ENCODE data around the gene PODXL2. TPM values are rescaled to one million over a fixed set of nuclear protein-coding genes. Genes with fewer than 3 reads are reported as not detected.
A peak's percentile ranks its signal among the peaks of the same experiment; 100 is the strongest.

PODXL2 gene
- total RNA-seq, 3 donors from 2014 or later: 3.4 to 5.9 (median 4.3) TPM

DNA sequence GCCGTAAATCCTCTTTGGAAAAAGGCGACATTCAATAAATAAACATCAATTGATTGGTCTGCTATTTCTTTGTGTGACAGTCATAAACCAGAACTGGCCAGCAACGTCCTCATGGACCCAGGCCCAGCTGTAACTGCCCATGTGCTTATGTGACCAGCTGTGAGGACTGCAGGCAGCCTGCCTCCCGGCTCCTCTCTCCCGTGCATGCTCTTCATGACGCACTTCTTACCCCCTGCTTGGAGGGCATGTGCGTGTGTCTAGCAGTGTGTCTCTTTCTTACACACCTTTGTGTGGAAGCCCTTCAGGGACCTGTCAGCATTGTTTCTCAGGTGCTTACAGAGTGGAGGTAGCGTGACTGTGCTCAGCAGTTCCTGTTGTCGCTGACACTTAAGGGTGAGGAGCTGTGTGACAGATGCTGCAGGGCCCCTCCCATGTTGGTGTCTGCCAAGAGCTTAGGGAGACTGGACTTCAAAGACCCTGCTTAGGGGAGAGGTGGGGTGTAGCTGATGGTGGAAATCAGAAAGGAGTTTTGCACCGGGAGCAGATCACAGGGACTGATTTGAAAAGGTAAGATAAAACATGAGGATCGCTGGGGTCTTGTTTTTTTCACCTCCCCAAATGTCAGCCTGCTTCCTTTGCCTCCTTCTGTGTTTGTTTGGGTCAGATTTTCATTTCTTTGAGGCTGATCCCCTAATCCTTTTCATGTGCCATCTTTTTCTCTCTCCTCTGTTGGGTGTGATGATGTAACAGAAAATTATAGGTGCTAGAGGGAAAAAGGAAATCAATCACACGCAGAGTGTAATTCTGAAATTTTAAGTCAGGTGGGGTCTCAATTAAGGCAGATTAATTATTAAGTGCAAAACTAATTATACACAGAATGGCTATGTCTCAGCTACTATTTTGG is 2.1 kb downstream of the PODXL2 start:
- H3K4me3 Mint-ChIP-seq: peak overlapping the region; percentile 28
- H3K4me1 Mint-ChIP-seq (ENCODE audit: low read depth): peaks cover 33% of the 10 kb centered on the region
- no peak for DNase-seq
- H3K9me3 Mint-ChIP-seq: no peaks in the 10 kb centered on the region
- H3K27me3 Mint-ChIP-seq (ENCODE audit: low read depth): peaks cover 35% of the 10 kb centered on the region
- no peak for ATAC-seq
- H3K36me3 Mint-ChIP-seq (ENCODE audit: insufficient read depth): no peaks in the 10 kb centered on the region

DNA sequence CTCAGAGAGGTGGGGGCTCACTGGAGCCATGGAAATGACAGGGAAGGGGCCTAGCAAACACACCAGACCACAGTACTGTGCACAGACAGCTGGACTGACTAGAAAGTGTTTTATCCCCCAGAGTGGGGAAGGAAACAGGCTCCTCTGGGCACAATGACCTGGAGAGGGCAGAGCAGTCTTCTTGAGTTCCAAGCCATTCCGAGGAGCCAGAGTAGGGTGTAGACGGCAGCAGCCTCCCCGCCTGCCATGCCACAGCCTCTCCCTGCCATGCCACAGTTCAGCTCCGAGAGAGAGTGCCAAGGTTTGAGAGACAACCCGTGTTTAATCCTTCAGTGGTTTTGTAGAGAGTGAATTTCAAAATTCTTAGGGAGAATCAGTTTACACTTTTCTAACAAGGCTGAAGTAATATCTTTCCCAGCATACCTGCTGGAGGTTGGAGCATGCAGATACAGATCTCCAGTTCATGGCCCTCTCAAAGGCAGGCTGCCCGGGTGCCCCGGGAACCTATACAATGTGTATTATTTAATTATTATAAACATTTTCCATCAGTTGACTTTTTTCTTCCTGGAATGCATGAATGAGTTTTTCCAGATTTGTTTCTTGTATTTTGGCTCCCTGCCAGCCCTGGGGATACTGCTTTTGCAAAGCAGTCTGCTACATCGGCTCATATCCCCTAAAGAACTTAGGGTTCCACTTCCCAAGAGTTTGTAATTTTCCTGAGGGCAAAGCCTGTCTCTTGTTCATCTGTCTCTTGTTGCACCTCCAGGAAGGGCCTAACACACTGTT is 3.2 kb downstream of the PODXL2 start:
- Mint-ChIP-seq H3K4me1 (ENCODE audit: low read depth) (peaks cover 25% of the 10 kb centered on the region), H3K9me3 (no peaks in the 10 kb centered on the region), H3K36me3 (ENCODE audit: insufficient read depth) (no peaks in the 10 kb centered on the region), H3K4me3 (no peak overlapping the region), H3K27me3 (ENCODE audit: low read depth) (peaks cover 35% of the 10 kb centered on the region)
- DNase-seq (no peak), ATAC-seq (no peak)

GRCh38 chr3:127634653-127635052 is 5.7 kb downstream of the PODXL2 start:
- H3K4me1 Mint-ChIP-seq (ENCODE audit: low read depth): peaks cover 22% of the 10 kb centered on the region
- H3K9me3 Mint-ChIP-seq: no peaks in the 10 kb centered on the region
- no peaks in the 10 kb centered on the region for H3K36me3 Mint-ChIP-seq (ENCODE audit: insufficient read depth)
- no peak overlapping the region for H3K4me3 Mint-ChIP-seq
- no peak for DNase-seq
- H3K27me3 Mint-ChIP-seq (ENCODE audit: low read depth): peaks cover 27% of the 10 kb centered on the region
- ATAC-seq: no peak

GRCh38 chr3:127637546-127637945 is 8.6 kb downstream of the PODXL2 start:
- H3K36me3 Mint-ChIP-seq (ENCODE audit: insufficient read depth): no peaks in the 10 kb centered on the region
- no peaks in the 10 kb centered on the region for H3K9me3 Mint-ChIP-seq
- H3K4me3 Mint-ChIP-seq: no peak overlapping the region
- ATAC-seq: peak; percentile 43 to 62
- peaks cover 8% of the 10 kb centered on the region for H3K4me1 Mint-ChIP-seq (ENCODE audit: low read depth)
- peaks cover 7% of the 10 kb centered on the region for H3K27me3 Mint-ChIP-seq (ENCODE audit: low read depth)
- DNase-seq: no peak

DNA sequence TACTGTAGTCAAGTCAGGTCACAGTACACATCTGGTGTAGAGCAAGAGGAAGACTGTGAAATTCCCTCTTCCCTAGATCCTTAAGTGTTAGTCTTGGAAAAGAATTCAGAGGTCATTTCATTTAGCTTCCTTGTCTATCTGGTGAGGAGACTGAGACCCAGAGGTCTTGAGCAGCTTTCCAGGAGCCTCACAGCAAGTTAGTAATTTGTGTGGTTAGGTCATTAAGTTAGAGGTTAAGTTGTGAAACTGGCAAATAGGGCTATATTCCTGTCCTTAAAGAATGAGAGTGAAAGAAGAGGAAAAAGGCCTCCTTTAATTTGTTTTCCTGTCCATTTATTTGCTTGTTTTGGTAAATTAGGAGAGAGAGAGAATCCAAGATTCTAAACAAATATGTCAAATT is 9.0 kb downstream of the PODXL2 start:
- no peak for DNase-seq
- peaks cover 8% of the 10 kb centered on the region for H3K4me1 Mint-ChIP-seq (ENCODE audit: low read depth)

DNA sequence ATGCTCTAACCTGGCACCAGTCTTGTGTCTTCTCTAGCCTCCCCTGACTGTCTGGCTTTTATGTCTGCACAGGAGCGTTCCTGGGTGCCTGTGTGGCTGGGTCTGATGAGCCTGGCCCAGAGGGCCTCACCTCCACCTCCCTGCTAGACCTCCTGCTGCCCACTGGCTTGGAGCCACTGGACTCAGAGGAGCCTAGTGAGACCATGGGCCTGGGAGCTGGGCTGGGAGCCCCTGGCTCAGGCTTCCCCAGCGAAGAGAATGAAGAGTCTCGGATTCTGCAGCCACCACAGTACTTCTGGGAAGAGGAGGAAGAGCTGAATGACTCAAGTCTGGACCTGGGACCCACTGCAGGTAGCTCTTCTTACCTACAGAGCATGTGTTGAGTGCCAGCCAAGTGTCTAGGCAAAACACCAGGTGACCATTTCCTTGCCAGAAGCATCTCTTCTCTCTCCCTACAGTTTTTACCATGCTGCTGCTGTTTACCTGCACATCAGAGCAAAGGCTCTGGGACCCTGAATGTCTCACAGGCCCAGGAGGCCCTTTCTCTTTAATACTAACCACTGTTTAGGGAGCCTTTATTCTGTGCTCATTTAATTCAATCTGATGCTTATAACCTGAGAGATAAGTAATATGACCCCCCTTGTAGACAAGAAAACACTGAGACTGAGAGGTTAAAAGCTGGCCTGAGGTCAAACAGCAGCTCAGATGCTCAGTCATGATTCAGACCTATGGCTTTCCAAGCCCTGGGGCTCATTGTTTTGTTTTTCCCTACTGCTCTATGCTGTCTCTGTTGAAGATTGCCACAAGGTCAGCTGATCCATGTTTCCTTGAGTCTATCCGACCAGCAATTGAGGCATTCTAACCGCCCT is 10.4 kb downstream of the PODXL2 start:
- peaks cover 8% of the 10 kb centered on the region for H3K4me1 Mint-ChIP-seq (ENCODE audit: low read depth)
- no peaks in the 10 kb centered on the region for H3K36me3 Mint-ChIP-seq (ENCODE audit: insufficient read depth)
- H3K27me3 Mint-ChIP-seq (ENCODE audit: low read depth): peaks cover 7% of the 10 kb centered on the region
- ATAC-seq (no peak), DNase-seq (no peak)
- no peaks in the 10 kb centered on the region for H3K9me3 Mint-ChIP-seq
- H3K4me3 Mint-ChIP-seq: no peak overlapping the region

More for the DNA sequence above, 9.0 kb downstream of the PODXL2 start:
- Mint-ChIP-seq H3K9me3 (no peaks in the 10 kb centered on the region), H3K36me3 (ENCODE audit: insufficient read depth) (no peaks in the 10 kb centered on the region), H3K27me3 (ENCODE audit: low read depth) (peaks cover 7% of the 10 kb centered on the region), H3K4me3 (no peak overlapping the region)
- no peak for ATAC-seq

DNA sequence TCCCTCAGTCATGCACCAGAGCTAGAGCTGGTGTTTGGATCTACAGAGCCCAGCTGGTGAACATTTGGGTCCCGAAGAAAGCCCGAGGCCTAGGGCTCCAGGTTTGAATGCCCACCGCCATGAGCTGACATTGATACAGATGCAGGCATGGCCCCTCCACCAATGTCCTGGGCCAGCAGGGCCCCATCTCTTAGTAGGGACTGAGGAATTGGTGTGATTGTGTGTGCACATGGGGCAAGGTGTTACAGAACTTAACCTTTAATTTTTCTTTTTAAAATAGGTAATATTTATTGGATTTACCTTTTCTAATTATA is 11.0 kb downstream of the PODXL2 start:
- DNase-seq (no peak), ATAC-seq (no peak)
- Mint-ChIP-seq H3K36me3 (ENCODE audit: insufficient read depth) (no peaks in the 10 kb centered on the region), H3K27me3 (ENCODE audit: low read depth) (peaks cover 3% of the 10 kb centered on the region), H3K9me3 (no peaks in the 10 kb centered on the region), H3K4me1 (ENCODE audit: low read depth) (peaks cover 8% of the 10 kb centered on the region), H3K4me3 (no peak overlapping the region)

GRCh38 chr3:127644641-127645370 is 15.8 kb downstream of the PODXL2 start:
- Mint-ChIP-seq H3K36me3 (ENCODE audit: insufficient read depth) (no peaks in the 10 kb centered on the region), H3K9me3 (no peaks in the 10 kb centered on the region), H3K4me3 (no peak overlapping the region), H3K27me3 (ENCODE audit: low read depth) (no peaks in the 10 kb centered on the region), H3K4me1 (ENCODE audit: low read depth) (no peaks in the 10 kb centered on the region)
- no peak for DNase-seq
- ATAC-seq: no peak

DNA sequence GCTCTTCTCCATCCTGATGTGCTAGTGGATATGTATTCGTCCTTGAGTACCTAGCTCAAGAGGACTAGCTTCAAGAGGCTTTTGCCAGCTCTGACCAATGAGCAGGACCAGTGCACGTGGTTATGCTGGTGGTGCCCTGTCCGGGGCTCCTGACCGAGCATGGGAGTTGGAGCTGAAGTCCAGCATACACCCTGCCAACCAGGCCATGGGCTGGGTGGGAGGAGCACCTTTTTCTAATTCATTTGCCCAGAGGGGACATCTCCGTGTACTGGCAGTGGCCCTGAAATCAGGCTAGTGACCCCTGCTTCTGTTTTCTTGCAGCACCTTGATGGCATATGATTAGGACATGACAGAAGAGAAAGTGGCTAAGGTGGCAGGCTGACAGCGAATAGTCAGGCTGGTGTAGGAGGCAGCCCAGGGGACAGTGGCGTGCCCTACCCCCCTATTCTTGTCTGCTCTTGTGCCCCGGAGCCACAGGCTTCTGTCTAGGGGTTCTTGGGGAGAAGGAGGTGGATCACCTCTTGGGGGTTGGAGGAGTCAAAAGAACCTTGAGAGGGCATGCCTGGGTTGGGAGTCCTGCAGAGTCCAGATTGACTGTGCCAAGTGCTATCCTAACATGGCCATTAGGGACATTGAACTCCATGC is 16.5 kb downstream of the PODXL2 start:
- DNase-seq (no peak), ATAC-seq (no peak)
- Mint-ChIP-seq H3K27me3 (ENCODE audit: low read depth) (no peaks in the 10 kb centered on the region), H3K4me3 (no peak overlapping the region), H3K9me3 (no peaks in the 10 kb centered on the region), H3K4me1 (ENCODE audit: low read depth) (no peaks in the 10 kb centered on the region), H3K36me3 (ENCODE audit: insufficient read depth) (no peaks in the 10 kb centered on the region)

GRCh38 chr3:127646501-127647046 is 17.6 kb downstream of the PODXL2 start:
- Mint-ChIP-seq H3K9me3 (no peaks in the 10 kb centered on the region), H3K4me1 (ENCODE audit: low read depth) (no peaks in the 10 kb centered on the region), H3K36me3 (ENCODE audit: insufficient read depth) (no peaks in the 10 kb centered on the region), H3K27me3 (ENCODE audit: low read depth) (no peaks in the 10 kb centered on the region), H3K4me3 (no peak overlapping the region)
- no peak for ATAC-seq
- DNase-seq: no peak

DNA sequence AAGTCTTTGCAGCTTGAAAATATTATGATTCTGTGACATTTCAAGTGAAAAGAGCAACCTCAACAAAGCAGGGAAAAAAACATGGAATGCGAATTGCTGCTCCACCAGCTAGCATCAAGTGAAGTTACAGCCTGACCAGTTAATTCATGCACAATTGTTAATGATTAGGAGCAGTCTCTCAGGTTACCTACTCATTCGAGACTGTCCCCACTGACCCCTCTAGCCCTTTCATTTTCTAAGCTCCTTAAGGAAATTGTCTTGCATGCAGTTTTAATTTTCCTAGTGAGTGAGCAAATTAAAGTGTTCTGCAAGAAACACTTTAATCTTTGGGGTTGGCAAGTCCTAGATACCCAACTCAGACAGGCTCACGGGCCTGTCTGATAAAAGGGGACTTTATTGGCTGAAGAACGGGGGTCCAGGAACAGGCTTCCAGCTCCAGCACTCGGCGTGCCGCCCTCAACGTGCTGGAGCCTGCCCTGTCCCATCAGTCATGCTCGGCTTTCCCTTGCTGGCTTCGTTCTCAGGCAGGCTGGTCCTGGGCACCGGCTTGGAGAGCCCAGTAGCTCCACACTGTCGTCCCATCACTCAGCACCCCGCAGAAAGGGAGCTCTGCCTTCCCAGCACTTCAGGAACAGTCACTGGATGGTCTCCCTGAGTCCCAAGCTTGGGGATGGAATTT is 18.3 kb downstream of the PODXL2 start:
- ATAC-seq: no peak
- no peaks in the 10 kb centered on the region for H3K4me1 Mint-ChIP-seq (ENCODE audit: low read depth)
- DNase-seq: no peak
- H3K27me3 Mint-ChIP-seq (ENCODE audit: low read depth): no peaks in the 10 kb centered on the region
- H3K36me3 Mint-ChIP-seq (ENCODE audit: insufficient read depth): no peaks in the 10 kb centered on the region
- no peaks in the 10 kb centered on the region for H3K9me3 Mint-ChIP-seq
- no peak overlapping the region for H3K4me3 Mint-ChIP-seq

DNA sequence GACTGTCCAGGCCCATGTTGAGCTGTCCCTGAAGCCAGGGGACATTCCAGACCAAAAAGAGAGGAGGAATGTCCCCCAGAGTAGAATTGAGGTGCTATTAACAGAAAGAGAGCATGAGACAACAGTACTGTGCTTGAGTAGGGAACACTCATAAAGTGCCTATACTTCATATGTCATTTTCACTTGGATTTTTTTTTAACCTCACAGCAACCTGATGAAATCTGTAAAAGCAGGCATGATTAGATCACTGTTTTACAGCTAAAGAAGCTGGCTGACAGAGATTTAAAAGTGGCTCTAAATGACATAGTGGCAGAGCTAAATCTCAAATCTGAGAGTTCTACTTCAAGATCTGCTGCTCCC is 18.8 kb downstream of the PODXL2 start:
- DNase-seq: no peak
- ATAC-seq: no peak
- no peaks in the 10 kb centered on the region for H3K9me3 Mint-ChIP-seq
- H3K4me1 Mint-ChIP-seq (ENCODE audit: low read depth): no peaks in the 10 kb centered on the region
- no peaks in the 10 kb centered on the region for H3K36me3 Mint-ChIP-seq (ENCODE audit: insufficient read depth)
- no peaks in the 10 kb centered on the region for H3K27me3 Mint-ChIP-seq (ENCODE audit: low read depth)
- no peak overlapping the region for H3K4me3 Mint-ChIP-seq

- Mint-ChIP-seq H3K4me1 (ENCODE audit: low read depth) (no peaks in the 10 kb centered on the region), H3K36me3 (ENCODE audit: insufficient read depth) (no peaks in the 10 kb centered on the region), H3K4me3 (no peak overlapping the region), H3K9me3 (no peaks in the 10 kb centered on the region), H3K27me3 (ENCODE audit: low read depth) (no peaks in the 10 kb centered on the region)
- DNase-seq: no peak
- no peak for ATAC-seq
Observed at GRCh38 chr3:127650236-127650635, 21.3 kb downstream of the PODXL2 start.
